GM21423 (cell line): Measurements from ENCODE around the gene S100P.
A peak's percentile ranks its signal among the peaks of the same experiment; 100 is the strongest.
"Not testable (repeated sequence)": the region's sequence is repeated elsewhere in the genome, so short reads cannot be mapped to it uniquely, and the experiment has no call there.

Source experiments
- ATAC-seq: cut with Tn5 transposase; IDR thresholded peaks from one replicate; pipeline ENCODE4 v1.9.1; 2021; ENCODE audit warnings: mild to moderate bottlenecking, moderate library complexity; ENCODE audit not compliant: unreplicated experiment

The S100P gene

GRCh38 chr4:6672541-6673190 is 21.0 kb upstream of the S100P start:
- ATAC-seq = not testable (repeated sequence)

DNA sequence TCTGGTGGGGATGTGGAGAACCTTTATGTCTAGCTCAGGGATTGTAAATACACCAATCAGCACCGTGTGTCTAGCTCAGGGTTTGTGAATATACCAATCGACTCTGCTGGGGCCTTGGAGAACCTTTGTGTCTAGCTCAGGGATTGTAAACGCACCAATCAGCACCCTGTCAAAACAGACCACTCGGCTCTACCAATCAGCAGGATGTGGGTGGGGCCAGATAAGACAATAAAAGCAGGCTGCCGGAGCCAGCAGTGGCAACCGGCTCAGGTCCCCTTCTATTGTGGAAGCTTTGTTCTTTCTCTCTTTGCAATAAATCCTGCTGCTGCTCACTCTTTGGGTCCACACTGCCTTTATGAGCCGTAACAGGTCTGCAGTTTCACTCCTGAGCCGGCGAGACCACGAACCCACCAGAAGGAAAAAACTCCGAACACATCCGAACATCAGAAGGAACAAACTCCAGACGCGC is 20.5 kb upstream of the S100P start:
- not testable (repeated sequence) for ATAC-seq

GRCh38 chr4:6673660-6674499 is 19.8 kb upstream of the S100P start:
- peak; percentile 82 for ATAC-seq

- peak; percentile 39 for ATAC-seq
These were observed 19.1 kb upstream of the S100P start for GRCh38 chr4:6674500-6675149.

GRCh38 chr4:6676722-6677558 is 16.7 kb upstream of the S100P start:
- ATAC-seq = no peak

GRCh38 chr4:6680372-6681034 is 13.2 kb upstream of the S100P start:
- no peak for ATAC-seq

DNA sequence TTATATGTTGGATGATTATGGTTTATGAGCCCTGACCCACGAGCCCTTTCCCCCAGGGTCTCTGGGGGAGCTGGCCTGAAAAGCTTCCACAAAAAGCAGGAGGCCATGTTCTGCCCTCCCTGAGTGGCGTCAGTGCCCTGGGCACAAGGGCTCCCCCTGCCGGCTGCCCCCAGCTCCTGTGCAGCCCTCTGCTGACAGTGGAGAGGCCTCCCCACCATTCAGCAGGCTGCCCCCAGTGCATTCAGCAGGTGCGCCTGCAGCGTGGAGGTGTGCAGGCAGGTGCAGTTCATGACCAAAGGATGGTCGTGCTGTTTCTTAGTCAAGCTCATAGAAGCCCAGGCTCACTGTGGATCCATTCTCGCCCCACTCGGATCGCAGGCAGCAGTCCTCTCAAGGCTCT is 12.5 kb upstream of the S100P start:
- ATAC-seq = no peak

GRCh38 chr4:6682862-6683590 is 10.7 kb upstream of the S100P start:
- no peak for ATAC-seq

- ATAC-seq = no peak
These were observed 9.0 kb upstream of the S100P start for GRCh38 chr4:6684656-6685055.

- ATAC-seq = no peak
These were observed 7.4 kb upstream of the S100P start for GRCh38 chr4:6686104-6686787.

- ATAC-seq = no peak
These were observed 5.5 kb upstream of the S100P start for GRCh38 chr4:6687947-6688878.

DNA sequence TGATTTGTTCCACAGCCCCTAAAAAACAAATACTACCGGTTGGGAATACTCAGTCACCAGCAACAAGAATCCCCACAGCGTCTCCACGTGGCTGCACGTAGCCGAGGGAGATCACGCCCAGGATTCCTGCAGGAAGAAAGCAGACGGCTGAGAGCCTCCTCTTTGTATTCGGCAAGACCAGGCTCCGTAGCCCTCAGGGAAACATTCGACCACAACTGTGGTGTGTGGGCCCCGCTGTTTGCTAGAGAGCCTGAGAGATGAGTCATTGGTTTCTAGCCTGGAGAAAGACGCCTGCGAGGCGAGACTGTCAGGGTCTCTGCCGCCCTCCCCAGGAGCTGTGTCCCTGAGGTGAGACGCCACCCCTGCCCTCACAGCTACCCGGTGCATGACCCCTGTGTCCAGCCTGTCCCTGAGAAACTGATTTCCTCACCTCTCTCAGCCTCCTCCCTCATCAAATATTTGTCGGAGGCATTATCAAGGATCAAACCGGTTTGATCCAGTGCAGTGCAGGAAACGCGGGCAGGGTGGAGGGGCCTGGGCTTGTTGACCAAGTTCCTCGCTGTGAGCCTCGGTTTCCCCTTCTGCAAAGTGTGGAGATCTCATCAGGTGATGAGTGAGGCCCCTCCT is 4.7 kb upstream of the S100P start:
- peak; percentile 79 for ATAC-seq

DNA sequence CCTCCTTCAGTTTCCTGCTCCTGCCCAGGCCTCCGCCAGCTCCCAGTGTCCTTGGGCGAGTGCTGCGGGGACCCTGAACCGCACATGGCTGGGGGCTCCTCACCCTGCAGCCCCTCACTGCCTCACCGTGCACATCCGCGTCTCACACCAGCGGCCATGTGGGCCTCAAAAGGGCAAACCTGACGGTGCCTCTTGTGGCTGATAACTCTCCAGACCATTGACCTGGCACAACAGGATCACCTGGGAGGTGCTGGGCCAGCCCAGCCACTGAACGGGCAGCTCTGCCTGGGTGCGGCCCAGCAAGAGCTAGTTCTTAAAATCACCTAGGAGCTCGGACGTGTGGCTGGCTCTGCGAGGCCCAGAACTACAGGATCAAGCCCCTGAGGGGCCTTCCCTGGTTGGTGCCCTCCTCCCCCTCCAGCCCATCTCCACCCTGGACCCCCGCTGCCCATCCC is 4.1 kb upstream of the S100P start:
- no peak for ATAC-seq

DNA sequence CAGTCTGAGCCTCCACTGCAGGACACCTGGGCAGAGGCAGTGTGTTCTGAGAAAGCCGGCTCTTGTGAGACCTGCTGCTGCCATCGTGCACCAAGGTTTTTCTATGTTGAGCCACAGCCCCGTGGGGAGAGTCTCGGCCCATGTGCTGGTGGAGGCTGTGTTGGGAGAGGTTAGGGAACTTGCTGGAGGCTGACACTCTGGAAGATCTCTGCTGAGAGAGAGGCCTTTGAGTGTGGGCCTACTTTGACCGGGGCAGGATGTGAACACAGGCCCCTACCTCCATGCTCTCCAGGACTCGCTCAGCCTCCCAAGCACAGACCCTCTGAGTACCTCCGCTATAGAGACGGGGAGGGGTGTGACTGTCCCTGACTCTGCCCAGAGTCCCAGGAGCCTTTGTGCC is 1.3 kb upstream of the S100P start:
- ATAC-seq = no peak

GRCh38 chr4:6692806-6693205 is 872 bp upstream of the S100P start:
- ATAC-seq = no peak

DNA sequence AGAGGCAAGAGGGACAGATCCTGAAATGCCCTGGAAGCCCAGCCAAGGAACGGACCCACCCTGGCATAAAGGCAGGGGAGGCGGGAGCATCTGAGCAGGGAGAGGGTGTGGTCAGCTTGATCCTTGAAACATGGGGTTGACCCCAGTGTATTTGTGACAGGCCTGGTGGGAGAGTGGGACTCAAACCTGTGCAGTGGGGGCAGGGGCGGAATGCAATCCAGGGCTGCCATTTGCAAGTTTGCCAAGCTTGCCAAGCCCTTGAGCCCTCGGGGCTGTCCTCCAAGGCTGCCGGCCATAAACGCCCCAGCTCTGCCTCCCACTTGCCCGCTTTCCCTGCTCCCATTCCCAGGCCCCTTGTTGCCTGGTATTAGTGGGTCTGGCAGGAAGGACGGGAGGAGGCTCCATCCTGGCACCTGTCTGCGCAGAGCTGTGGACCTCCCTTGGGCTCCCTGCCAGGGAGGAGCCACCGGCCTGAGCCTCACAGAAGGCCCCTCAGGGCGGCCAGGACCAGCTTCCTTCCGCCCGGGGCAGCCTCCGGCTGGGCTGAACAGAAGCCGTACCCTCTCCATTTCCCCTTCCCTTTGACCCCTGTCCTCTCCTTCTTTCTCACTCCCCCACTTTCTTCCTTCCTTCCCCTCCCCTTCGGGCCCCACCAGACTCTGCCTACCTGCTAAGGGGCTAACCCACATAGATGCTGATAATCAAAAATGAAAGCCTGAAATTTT is 661 bp downstream of the S100P start:
- ATAC-seq = no peak
